SU-DHL-6 (cell line): ENCODE measurements around the gene RDH16.
"Not testable (repeated sequence)": the region's sequence is repeated elsewhere in the genome, so short reads cannot be mapped to it uniquely, and the experiment has no call there.

Experiments
- H2AFZ ChIP-seq: fragments of 200-600 bp; sonication (generic); 2 replicates; pipeline ENCODE4 v1.6.1; 2014; ENCODE audit warnings: low read depth, mild to moderate bottlenecking, moderate library complexity, mixed read lengths, antibody characterized with exemption, low read length; ENCODE audit not compliant: severe bottlenecking
- H3F3A ChIP-seq: fragments of 200-600 bp; shearing (Covaris generic); 2 replicates; pipeline ENCODE4 v1.6.0; 2016; ENCODE audit warnings: antibody characterized with exemption, mild to moderate bottlenecking; ENCODE audit not compliant: insufficient read depth
- H3K27ac ChIP-seq: fragments of 200-600 bp; sonication (generic); 2 replicates; pipeline ENCODE4 v1.5.1; 2016; ENCODE audit warnings: low read depth, mild to moderate bottlenecking, low read length, moderate library complexity, mixed read lengths
- H3K27me3 ChIP-seq: fragments of 200-600 bp; sonication (generic), shearing (Covaris generic); 2 replicates; pipeline ENCODE4 v1.6.0; 2014; ENCODE audit warnings: mild to moderate bottlenecking, low read length
- H3K36me3 ChIP-seq: fragments of 200-600 bp; sonication (generic); 2 replicates; pipeline ENCODE4 v1.6.1; 2014; ENCODE audit warnings: mild to moderate bottlenecking, low read length, mixed read lengths
- H3K4me2 ChIP-seq: fragments of 300-600, 200-600 bp; shearing (Covaris generic), sonication (generic); 2 replicates; pipeline ENCODE4 v1.6.0; 2014; ENCODE audit warnings: low read length, low read depth, mild to moderate bottlenecking; ENCODE audit not compliant: poor library complexity, severe bottlenecking
- H3K4me3 ChIP-seq: fragments of 200-600 bp; sonication (generic); 2 replicates; pipeline ENCODE4 v1.5.1; 2014; ENCODE audit warnings: antibody characterized with exemption, low read length, mild to moderate bottlenecking, mixed read lengths; ENCODE audit not compliant: insufficient read depth, poor library complexity, severe bottlenecking
- H3K79me2 ChIP-seq: fragments of 200-600 bp; sonication (generic); 2 replicates; pipeline ENCODE4 v1.6.1; 2014; ENCODE audit warnings: mild to moderate bottlenecking, low read length, moderate library complexity; ENCODE audit not compliant: insufficient read depth
- H3K9ac ChIP-seq: fragments of 200-600 bp; sonication (generic); 2 replicates; pipeline ENCODE4 v1.7.0; 2014; ENCODE audit warnings: mild to moderate bottlenecking, low read length
- H3K9me2 ChIP-seq: fragments of 200-600 bp; sonication (generic); replicated peaks from 2 replicates; pipeline ENCODE4 v1.6.1; 2014; ENCODE audit warnings: low read length; ENCODE audit not compliant: insufficient read depth
- H3K9me3 ChIP-seq: fragments of 200-600 bp; sonication (generic); 2 replicates; pipeline ENCODE4 v1.6.1; 2014; ENCODE audit warnings: low read length, mixed read lengths; ENCODE audit not compliant: insufficient read depth
- H4K20me1 ChIP-seq: fragments of 200-600 bp; sonication (generic); 2 replicates; pipeline ENCODE4 v1.6.1; 2014; ENCODE audit warnings: low read depth, mild to moderate bottlenecking, antibody characterized with exemption, low read length, moderate library complexity, mixed read lengths
- EZH2phosphoT487 ChIP-seq: fragments of 200-600 bp; sonication (generic), shearing (Covaris generic); conservative IDR thresholded peaks from 2 replicates; pipeline ENCODE4 v1.6.1; 2018; ENCODE audit warnings: mild to moderate bottlenecking, antibody characterized with exemption, low read length, moderate library complexity, mixed read lengths
- TF ChIP-seq, protein P1 (sequence below): fragments of 200-600 bp; sonication (generic); IDR thresholded peaks from one replicate; pipeline ENCODE4 v1.5.1; 2017; ENCODE audit warnings: antibody characterized with exemption, mild to moderate bottlenecking, low read length, moderate library complexity; ENCODE audit not compliant: insufficient read depth, poor library complexity, severe bottlenecking

RDH16 gene

DNA sequence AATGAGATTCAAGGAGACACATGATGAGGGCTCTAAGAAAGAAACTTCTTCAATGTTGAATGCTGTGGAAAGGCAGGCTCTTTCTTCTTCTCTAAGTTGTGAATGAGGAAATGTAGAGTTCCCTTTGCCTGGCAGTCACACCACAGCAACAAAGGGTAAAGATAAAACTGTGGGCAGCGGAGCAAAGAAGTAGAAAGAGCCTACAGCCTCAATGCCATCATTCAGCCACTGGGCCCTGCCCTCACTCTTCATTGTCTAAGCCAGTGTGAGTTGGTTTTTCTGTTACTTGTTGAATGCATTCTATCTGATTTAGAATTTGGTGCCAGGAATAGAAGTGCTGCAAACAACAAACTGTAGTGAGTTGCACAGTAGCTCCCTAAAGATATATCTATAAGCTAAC is 35.4 kb downstream of the RDH16 start:
- Histone ChIP-seq H4K20me1 (no peaks in the 10 kb centered on the region), H2AFZ (no peak overlapping the region), H3K27ac (no peak overlapping the region), H3K9me3 (no peaks in the 10 kb centered on the region), H3K36me3 (no peaks in the 10 kb centered on the region), H3K9me2 (no peaks in the 10 kb centered on the region), H3K4me2 (no peak overlapping the region), H3K4me3 (no peak overlapping the region), H3K27me3 (no peaks in the 10 kb centered on the region), H3K79me2 (no peaks in the 10 kb centered on the region), H3K9ac (no peak overlapping the region), H3F3A (no peaks in the 10 kb centered on the region)
- TF ChIP-seq EZH2phosphoT487, result no peak
- TF ChIP-seq, protein P1, sequence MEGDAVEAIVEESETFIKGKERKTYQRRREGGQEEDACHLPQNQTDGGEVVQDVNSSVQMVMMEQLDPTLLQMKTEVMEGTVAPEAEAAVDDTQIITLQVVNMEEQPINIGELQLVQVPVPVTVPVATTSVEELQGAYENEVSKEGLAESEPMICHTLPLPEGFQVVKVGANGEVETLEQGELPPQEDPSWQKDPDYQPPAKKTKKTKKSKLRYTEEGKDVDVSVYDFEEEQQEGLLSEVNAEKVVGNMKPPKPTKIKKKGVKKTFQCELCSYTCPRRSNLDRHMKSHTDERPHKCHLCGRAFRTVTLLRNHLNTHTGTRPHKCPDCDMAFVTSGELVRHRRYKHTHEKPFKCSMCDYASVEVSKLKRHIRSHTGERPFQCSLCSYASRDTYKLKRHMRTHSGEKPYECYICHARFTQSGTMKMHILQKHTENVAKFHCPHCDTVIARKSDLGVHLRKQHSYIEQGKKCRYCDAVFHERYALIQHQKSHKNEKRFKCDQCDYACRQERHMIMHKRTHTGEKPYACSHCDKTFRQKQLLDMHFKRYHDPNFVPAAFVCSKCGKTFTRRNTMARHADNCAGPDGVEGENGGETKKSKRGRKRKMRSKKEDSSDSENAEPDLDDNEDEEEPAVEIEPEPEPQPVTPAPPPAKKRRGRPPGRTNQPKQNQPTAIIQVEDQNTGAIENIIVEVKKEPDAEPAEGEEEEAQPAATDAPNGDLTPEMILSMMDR, result no peak

DNA sequence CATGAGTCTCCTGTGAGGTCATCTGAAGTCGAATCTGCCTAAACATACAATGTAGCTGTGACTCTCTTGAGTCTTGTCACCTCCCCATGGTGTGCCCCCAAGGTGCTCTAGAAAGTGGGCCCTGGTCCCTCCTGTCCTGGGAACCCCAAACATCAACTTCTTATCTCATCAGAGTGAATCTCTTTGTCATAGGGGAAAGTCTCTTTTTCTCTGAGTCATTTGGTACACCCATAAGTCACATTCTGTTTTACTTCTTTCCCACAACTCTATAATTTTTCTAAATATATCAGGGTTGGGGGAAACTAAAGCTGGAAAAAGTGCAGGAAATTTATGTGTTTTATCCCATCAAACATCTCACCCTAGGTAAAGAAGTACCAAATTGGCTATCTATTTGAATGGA is 36.1 kb downstream of the RDH16 start:
- H3K27ac ChIP-seq, result no peak overlapping the region
- H3K9ac ChIP-seq, result no peak overlapping the region
- TF ChIP-seq EZH2phosphoT487, result no peak
- TF ChIP-seq, protein P1, result no peak

DNA sequence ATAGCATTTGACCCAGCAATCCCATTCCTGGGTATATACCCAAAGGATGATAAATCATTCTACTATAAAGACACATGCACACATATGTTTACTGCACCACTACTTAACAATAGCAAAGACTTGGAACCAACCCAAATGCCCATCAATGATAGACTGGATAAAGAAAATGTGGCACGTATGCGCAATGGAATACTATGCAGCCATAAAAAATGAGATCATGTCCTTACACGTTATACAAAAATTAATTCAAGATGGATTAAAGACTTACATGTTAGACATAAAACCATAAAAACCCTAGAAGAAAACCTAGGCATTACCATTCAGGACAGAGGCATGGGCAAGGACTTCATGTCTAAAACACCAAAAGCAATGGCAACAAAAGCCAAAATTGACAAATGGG is 39.3 kb downstream of the RDH16 start:
- not testable (repeated sequence) for H3K4me2 ChIP-seq, H3K79me2 ChIP-seq, H2AFZ ChIP-seq, H3K27me3 ChIP-seq, H3K4me3 ChIP-seq, H3K9me3 ChIP-seq, H3K27ac ChIP-seq, H3K9ac ChIP-seq, H3K9me2 ChIP-seq, H3K36me3 ChIP-seq, H4K20me1 ChIP-seq, H3F3A ChIP-seq

More for the DNA sequence above, 36.1 kb downstream of the RDH16 start:
- Histone ChIP-seq H4K20me1 (no peaks in the 10 kb centered on the region), H3K79me2 (no peaks in the 10 kb centered on the region), H3K9me3 (no peaks in the 10 kb centered on the region), H3K9me2 (no peaks in the 10 kb centered on the region), H3K4me3 (no peak overlapping the region), H3K36me3 (no peaks in the 10 kb centered on the region), H3K4me2 (no peak overlapping the region), H3F3A (no peaks in the 10 kb centered on the region), H2AFZ (no peak overlapping the region), H3K27me3 (no peaks in the 10 kb centered on the region)

DNA sequence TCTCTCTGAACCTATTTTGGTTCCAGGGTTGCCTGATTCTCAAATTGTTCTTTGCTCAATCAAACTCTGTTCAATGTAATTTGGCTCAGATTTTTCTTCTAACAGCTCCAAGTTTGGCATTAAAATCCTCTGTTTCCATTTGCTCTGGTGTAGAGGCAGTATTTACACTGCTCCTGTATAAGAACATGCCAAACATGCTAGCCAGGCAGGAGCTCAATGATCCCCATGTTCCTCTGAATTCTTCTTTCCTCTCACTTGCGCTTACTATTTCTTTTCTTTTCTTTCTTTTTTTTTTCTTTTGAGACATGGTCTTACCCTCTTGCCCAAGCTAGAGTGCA is 40.4 kb downstream of the RDH16 start:
- Histone ChIP-seq H3K4me3 (no peak overlapping the region), H3K36me3 (no peaks in the 10 kb centered on the region), H3K27ac (no peak overlapping the region), H3K27me3 (no peaks in the 10 kb centered on the region), H4K20me1 (no peaks in the 10 kb centered on the region), H3F3A (no peaks in the 10 kb centered on the region), H3K4me2 (no peak overlapping the region), H3K9ac (no peak overlapping the region), H3K9me2 (no peaks in the 10 kb centered on the region), H3K9me3 (no peaks in the 10 kb centered on the region), H3K79me2 (no peaks in the 10 kb centered on the region), H2AFZ (no peak overlapping the region)
- TF ChIP-seq, protein P1, result no peak
- no peak for TF ChIP-seq EZH2phosphoT487
